Hematopoietic multipotent progenitor cell treated with erythropoietin and hydrocortisone succinate and interleukin-3 and kit ligand, for 8 days (in vitro differentiated cells): ENCODE data around the gene AFG1L.
"Not testable (repeated sequence)": the region's sequence is repeated elsewhere in the genome, so short reads cannot be mapped to it uniquely, and the experiment has no call there.

Experiments
- DNase-seq: peaks from one replicate; pipeline ENCODE4 v3.0.0-alpha.2; 2015

The AFG1L gene

GRCh38 chr6:108419474-108419873 is 124.6 kb downstream of the AFG1L start:
- DNase-seq: no peak

- DNase-seq: no peak
These were observed 125.2 kb downstream of the AFG1L start for GRCh38 chr6:108419934-108420609.

- peak; percentile 11 for DNase-seq
These were observed 126.5 kb downstream of the AFG1L start for GRCh38 chr6:108421366-108421765.

GRCh38 chr6:108423982-108424705 is 129.3 kb downstream of the AFG1L start:
- no peak for DNase-seq

- no peak for DNase-seq
These were observed 130.6 kb downstream of the AFG1L start for GRCh38 chr6:108425428-108425827.

GRCh38 chr6:108432143-108432542 is 137.3 kb downstream of the AFG1L start:
- DNase-seq: no peak

GRCh38 chr6:108432792-108433191 is 137.9 kb downstream of the AFG1L start:
- DNase-seq: peak; percentile 35

GRCh38 chr6:108434222-108434621 is 139.4 kb downstream of the AFG1L start:
- no peak for DNase-seq

GRCh38 chr6:108435391-108435790 is 140.5 kb downstream of the AFG1L start:
- no peak for DNase-seq

- DNase-seq: no peak
These were observed 141.9 kb downstream of the AFG1L start for GRCh38 chr6:108436771-108437170.

- DNase-seq: no peak
These were observed 143.0 kb downstream of the AFG1L start for GRCh38 chr6:108437821-108438220.

- DNase-seq: no peak
These were observed 144.1 kb downstream of the AFG1L start for GRCh38 chr6:108438918-108439317.

GRCh38 chr6:108441141-108441540 is 146.3 kb downstream of the AFG1L start:
- no peak for DNase-seq

- DNase-seq: no peak
These were observed 148.1 kb downstream of the AFG1L start for GRCh38 chr6:108442770-108443520.

GRCh38 chr6:108446629-108447150 is 151.8 kb downstream of the AFG1L start:
- DNase-seq: peak; percentile 19

- DNase-seq: no peak
These were observed 153.6 kb downstream of the AFG1L start for GRCh38 chr6:108448481-108448880.

- DNase-seq: not testable (repeated sequence)
These were observed 154.9 kb downstream of the AFG1L start for GRCh38 chr6:108449717-108450116.

GRCh38 chr6:108451816-108452215 is 157.0 kb downstream of the AFG1L start:
- DNase-seq: no peak

GRCh38 chr6:108452711-108453195 is 157.9 kb downstream of the AFG1L start:
- no peak for DNase-seq

GRCh38 chr6:108453601-108454185 is 158.8 kb downstream of the AFG1L start:
- DNase-seq: peak; percentile 12

- DNase-seq: no peak
These were observed 159.5 kb downstream of the AFG1L start for GRCh38 chr6:108454356-108454755.

- no peak for DNase-seq
These were observed 160.8 kb downstream of the AFG1L start for GRCh38 chr6:108455688-108456087.

- no peak for DNase-seq
These were observed 168.9 kb downstream of the AFG1L start for GRCh38 chr6:108463784-108464183.
